GM19351 (cell line): Measurements from ENCODE around the gene EFHD1.
"Not testable (repeated sequence)": the region's sequence is repeated elsewhere in the genome, so short reads cannot be mapped to it uniquely, and the experiment has no call there.

Experiments used
- ATAC-seq: cut with Tn5 transposase; IDR thresholded peaks from one replicate; pipeline ENCODE4 v1.9.1; 2021; ENCODE audit warnings: mild to moderate bottlenecking, moderate library complexity; ENCODE audit not compliant: unreplicated experiment

Gene EFHD1

DNA sequence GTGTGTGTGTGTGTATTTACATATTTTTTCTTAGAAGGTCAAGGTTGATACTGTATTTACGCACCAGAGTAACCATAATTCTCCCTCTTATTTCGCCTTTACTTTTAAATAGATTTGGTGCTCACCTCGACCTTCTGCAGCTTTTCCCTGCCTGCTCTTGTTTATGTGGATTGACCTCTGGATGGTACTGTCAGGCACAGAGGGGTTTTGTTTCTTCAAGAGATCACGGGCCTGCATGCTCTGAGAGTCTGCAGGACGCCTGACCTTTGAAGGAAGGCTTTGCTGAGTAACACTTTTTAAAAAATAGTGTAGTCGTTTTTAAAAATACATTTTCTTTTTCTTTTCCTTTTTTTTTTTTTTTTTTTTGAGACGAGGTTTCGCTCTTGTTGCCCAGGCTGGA, 18.1 kb upstream of the EFHD1 start:
- ATAC-seq: no peak

DNA sequence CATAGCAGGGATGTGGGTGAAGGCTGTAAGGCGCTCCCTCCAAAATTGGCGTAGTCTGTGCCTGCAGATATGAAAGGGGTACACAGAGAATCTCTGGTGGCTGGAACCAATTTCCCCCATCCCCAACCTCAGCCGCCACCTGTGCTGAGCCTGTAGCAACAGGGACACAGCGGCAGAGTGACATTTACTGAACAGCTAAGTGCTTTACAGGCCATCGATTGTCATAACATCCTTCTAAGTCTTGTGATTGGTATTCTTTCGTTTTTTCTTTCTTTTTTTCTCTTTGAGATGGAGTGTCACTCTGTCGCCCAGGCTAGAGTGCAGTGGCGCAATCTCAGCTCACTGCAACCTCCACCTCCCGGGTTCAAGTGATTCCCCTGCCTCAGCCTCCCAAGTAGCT, 12.2 kb upstream of the EFHD1 start:
- no peak for ATAC-seq

DNA sequence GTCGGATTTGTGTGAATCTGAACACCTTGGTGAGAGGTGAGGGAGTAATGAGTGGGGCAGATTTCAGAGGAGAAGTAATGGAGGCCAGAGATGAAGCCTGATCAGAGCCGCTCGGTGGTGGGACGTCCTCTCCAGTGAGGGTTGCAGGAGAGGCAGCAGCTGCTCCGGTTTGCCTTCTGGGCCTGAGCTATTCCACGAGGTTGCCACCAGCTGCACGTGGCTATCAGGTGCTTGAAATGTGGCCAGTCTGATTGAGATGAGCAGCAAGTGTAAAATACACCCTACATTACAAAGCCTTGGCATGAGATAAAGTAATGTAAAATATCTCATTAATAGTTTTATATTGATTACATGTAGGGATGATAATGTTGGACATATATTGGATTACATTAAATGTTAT, 10.8 kb upstream of the EFHD1 start:
- ATAC-seq: no peak

DNA sequence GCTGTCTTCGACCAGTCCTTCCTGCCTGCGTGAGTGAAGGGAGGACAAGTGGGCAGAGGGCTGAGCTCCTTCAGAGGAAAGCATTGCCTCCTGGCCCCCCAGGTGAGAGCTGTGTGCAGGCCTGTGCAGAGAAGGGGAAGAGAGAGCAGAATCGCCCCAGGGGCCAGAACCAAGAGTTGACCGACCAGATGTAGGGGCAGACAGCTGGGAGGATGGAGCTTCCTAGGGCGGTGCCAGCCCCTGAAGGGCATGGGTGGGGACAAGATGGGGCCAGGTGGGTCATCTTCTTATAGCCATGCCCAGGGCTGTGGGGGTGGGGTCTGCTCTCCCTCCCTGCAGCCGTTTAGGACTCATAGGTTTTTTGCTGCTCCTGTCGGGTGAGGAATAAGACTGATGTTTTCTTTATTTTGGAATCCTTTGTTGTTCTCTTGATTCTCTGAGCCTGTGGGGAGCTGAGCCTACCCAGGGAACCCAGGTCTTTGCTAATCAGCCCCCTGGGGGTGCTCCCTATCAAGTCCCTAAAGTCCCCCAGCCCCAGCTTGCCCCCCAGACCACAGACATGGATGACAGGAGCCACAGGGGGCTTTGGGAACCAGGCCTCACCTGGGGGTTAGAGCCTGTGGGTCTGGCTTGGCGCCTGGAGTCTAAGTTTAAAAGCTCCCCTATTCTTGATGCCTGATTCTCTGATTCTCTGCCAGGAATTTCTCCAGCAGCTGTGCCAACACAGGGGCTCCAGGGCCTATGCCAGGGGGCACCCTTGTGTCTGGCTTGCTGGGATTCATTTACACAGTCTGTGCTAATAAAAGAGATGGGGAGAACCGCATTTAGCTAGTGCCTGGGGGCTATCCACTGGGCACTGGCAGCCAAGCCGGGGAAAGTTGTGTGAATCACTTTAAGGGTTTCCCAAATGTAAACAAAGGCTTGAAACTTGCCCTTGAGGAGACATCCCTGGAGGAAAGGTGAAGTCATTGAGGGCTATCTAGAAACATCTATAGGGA, 9.3 kb upstream of the EFHD1 start:
- ATAC-seq: no peak

DNA sequence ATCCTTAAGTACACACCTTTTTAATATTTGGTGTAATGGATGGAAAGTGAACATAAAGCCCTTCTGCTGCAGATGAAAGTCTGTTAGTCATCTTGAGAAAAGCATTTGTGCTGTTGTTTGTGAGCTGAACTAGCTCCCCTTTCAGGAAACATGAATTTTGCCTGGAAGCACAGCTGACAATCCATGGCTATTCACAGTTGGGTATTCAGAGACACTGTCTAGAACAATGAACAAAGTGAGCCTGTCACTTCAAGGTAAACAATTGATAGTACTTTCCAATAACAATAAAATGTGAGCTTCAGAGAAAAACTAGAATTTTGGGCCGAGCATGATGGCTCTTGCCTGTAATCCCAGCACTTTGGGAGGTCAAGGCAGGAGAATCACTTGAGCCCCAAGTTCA, 6.8 kb upstream of the EFHD1 start:
- no peak for ATAC-seq

DNA sequence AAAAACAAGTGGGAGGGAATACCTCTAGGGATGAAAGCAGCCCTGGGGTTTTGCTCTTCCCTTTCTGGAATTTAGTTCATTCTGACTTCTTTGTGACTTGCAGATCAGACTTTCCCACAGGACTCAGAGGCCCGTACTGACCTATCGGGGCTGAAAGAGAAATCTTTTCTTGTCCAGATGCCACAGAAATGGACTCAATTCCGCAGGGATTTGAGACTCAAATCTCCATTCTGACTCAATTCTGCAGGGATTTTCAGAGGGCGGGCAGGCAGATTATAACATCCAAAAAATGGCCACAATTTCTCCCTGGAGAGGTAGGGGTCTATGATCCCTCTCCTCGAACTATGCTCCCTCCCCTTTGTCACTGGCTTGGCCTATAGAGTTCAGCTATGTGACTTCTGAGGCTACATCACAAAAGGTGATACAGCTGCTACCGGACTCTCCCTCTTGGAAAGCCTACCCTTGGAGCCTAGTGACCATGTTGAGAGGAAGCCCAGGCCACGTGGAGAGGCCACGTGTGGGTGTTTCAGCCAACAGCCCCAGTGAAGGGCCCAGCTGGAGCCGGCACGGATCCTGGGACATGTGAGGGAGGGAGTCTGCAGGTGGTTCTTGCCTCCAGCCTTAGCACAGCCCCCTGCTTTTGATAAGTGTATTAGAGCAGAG, 4.8 kb upstream of the EFHD1 start:
- no peak for ATAC-seq

DNA sequence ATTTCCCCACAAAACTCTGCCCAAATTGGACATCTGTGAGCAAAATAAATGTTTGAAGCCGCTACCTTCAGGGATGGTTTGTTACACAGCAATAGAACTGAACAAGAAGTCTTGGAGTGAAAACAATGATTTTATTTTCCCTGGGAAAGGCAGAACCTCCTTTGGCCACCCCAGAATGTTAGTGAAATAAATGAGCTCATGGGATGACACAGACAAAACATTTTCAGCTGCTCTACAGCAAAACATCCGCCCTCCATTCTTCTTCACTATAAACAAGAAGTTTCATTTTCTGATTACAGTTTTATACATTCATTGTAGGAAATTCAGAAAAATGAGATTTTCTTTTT, 4.3 kb upstream of the EFHD1 start:
- ATAC-seq: no peak

DNA sequence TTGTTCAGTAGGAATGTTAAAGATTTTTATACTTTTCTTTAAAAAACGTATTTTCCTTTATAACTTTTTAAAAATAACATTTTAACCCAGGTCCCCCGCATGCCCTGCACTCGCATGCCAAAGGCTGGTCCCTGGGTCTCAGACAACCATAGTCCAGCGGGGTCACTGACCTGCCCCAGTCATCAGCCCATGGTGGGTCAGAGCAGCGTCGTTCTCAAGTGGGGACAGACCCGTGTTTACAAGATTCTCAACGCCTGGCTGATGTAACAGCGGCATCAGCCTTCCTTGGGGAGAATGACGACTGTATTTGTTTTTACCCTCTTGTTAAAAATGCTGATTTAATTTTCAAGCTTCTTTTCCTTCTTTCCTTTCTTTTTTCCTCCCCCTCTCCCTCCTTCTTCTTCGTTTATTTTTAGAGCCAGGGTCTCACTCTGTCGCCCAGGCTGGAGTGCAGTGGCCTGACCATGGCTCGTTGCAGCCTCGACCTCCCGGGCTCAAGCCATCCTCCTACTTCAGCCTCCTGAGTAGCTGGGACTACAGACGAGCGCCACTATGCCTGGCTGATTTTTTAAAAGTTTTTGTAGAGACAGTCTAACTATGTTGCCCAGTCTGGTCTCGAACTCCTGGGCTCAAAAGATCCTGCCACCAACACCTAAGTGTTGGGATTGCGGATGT, 1.0 kb upstream of the EFHD1 start:
- ATAC-seq: no peak

DNA sequence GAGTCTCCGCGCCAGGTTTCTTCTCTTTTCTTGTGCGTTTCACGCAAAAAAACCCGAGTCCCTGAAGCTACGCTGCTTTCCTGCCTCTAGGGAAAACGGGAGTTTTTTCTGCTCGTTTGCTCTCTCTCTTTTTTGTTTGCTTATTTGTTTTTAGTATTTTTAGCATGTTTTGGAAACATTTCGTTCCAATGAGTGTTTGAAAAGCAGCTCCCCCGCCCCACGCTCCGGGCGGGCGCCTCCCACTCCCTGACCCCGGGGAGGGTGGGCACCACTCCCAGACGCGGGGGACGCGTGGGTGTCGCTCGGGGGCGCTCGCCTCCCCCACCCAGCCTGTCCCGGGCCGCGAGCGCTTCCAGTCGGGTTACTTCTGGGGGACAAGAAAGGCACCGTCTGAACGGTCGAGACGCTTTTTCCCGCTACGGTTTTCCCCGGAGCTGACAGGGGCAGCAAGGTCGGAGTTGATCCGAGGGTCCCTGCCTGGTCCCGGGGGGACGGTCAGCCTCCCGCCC, 446 bp upstream of the EFHD1 start:
- ATAC-seq: no peak

DNA sequence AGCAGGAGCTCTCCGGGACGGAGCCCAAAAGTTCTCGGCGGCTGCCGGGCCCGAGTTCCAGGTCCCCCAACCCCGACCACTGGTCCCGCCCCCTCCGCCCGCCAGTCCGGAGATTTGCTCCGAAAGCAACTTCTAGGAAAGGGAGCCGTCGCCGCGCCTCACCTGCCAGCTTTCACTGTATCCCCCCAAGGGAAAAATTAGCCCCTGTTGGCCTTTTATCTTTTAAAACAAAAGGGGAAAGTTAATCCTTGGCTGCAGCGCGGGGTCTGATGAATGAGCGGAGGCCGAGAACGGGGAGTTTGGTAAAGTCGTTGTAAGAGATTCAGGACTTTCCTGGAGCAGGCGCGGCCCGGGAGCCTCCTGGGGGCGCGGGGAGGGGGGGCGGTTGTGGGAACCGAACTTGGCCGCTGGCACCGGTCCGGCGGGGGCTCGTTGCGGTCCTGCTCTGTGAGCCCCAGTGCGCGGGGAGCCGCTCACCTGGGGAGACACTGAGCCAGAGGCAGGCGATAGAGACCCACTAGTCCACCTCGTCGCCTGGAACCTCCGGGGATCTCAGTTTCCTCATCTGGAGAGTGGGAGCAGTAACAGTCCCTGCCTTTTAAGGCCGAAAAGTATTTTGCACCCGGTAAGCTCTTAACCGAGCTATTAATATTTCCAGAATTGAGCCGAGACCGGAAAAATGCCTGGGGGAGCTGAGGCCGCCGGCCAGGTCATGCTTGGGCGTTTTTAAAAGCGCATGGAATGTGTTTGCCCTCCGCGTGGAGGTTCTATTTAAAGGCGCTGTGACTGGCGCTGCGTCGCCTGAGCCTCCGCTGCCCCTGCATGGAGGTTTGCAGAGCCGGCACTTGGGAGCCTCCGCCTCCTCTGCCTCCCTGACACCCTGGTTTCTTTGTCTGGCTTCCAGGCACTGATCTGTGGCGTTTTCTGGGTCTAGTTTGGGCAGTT, 1.1 kb downstream of the EFHD1 start:
- no peak for ATAC-seq

DNA sequence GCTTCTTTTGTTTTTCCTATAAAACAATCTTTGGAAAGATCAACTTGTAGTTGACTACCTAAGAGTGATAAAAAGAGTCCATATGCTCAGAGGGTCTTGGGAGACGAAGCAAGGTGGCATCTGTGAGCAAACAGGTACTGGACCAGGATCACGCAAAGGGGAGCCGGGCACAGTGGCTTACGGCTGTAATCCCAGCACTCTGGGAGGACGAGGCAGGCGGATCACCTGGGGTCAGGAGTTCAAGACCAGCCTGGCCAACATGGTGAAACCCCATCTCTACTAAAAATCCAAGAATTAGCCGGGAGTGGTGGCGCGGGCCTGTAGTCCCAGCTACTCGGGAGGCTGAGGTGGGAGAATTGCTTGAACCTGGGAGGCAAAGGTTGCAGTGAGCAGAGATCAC, 2.0 kb downstream of the EFHD1 start:
- ATAC-seq: not testable (repeated sequence)

DNA sequence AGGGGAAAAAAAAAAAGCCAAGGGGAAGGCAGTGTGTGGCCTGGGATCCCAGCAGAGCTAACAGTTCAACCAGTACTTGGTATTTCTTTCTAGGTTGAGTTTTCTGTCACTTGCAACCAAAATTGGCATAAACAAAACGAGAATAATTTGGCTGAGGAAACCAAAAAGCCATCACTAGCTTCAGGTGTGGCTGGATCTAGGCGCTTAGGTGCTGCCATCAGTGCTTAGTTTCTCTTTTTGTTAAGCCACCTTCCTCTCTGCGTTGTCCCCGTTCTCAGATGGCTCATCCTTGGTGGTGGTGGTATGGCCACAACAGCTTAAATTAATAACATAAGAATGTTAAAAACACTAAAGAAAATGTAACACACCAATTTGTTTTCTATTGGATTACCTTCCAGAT, 2.4 kb downstream of the EFHD1 start:
- no peak for ATAC-seq

DNA sequence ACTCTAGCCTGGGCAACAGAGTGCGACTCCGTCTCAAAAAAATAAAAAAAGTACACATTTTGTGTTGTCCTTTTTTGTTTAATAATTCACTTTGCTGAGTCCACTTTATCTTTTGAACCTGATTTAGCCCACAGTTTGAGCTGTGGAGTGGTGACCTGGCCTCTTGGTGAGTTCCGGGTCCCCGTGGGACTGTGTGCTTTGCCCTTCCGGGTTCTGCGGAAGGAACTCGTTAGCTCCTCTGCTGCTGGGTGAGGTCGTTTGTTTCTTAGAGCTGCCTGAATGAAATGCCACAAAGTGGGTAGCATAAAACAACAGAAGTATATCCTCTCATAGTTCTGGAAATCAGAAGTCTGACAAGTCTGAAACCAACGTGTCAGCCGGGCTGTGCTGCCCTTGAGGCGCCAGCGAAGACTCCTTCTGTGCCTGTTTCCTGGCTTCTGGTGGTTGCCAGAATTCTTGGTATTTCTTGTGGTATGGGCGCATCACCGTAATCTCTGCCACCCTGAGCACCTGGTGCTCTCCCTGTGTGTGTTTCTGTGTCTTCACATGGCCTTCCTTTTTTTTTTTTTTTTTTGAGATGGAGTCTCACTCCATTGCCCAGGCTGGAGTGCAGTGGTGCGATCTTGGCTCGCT, 3.5 kb downstream of the EFHD1 start:
- ATAC-seq: no peak

DNA sequence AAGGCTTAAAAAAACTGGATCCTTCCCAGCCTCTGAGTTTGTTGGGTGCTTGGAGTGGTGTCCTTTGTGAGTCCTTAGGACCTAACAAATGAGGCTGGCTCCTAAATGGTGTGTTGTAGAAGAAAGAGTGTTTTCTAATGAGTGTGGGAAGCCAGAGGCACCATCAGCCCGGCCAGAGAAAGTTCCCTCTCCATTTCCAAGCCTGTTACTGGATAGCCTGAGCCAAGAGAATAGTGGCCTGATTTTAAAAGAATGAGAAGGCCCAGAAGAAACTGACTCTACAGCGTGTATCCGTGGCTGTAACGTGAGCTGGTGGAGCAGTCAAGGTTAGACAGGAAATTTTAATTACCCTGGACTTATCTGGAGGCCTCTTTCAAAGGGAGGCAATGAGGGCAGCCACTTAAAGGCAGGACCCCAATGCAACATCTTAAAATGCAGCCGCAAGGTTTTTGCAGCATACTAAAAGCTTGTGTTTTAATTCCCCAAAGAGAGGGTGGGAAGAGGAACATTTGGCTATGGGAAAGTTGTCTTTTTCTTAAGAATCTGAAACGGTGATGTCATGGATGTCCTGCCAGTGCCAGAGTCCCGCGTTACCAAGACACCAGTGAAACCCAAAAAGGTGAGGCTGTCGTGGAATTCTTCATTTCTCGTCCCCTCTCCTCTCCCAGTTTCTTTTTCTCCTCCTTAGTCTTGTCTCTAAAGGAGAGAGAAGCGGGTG, 4.6 kb downstream of the EFHD1 start:
- ATAC-seq: no peak

DNA sequence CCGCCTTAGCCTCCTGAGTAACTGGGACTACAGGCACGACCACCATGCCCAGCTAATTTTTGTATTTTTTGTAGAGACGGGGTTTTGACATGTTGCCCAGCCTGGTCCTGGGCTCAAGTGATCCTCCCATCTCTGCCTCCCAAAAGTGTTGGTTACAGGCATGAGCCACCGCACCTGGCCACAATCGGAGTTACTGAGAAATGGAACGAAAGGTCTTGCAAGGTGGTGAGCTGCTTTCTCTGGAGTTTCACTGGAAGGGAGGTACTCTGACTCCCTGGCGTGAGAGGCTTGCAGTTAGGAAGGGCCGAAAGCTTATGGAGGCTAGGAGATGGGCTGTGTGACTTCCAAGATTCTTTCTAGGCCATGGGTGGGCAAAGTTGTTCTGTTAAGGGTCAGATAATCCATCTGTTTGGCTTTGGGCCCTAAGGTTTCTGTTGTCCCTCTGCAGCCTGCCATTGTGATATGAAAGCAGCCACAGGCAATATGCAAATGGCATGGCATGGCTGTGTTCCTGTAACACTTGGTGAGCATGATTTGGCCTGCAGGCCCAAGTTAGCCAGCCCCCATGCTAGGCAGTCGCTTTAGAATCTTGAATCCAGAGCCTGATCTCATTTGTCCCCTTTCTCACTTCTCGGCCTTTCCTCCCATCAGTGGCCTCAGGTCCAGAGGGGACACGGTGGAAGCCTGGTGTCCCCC, 7.9 kb downstream of the EFHD1 start:
- ATAC-seq: no peak

DNA sequence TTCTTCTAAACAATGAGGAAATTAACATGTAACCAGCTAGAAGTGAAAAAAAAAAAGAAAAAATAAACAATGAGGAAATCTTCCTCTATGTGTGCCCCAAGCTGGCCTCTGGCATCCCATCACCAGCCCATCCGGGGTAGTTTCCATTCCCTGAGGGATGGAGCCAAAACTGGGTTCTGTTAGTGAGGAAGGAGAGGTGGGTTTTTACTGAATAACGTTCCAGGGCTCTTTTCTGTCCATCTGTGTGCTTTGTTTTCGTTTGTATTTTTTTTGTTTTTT, 9.7 kb downstream of the EFHD1 start:
- ATAC-seq: no peak

DNA sequence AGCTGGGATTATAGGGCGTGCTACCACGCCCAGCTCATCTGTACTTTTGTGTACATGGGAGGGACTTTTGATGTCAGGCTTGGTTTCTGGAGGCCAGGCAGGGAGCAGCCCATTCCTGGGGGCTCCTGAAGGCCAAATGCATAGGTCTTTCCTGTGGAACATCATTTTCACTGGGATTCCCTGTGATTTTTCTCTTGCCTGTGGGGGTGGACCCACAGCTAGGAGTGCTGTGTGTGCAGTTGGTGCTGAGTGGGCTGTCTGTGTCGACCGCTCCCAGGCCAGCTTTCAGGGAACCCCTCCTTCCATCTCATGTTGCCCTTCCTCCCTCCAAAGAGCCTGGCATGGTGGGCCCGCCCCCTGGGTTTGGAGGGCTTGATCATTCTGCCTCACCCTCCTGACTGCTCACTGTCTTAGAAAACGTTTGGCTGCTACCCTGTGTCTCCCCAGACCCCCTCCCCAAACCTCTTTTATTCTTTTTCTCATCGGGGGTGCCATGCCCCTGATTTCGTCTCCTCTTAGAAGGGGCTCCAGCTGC, 10.5 kb downstream of the EFHD1 start:
- no peak for ATAC-seq

DNA sequence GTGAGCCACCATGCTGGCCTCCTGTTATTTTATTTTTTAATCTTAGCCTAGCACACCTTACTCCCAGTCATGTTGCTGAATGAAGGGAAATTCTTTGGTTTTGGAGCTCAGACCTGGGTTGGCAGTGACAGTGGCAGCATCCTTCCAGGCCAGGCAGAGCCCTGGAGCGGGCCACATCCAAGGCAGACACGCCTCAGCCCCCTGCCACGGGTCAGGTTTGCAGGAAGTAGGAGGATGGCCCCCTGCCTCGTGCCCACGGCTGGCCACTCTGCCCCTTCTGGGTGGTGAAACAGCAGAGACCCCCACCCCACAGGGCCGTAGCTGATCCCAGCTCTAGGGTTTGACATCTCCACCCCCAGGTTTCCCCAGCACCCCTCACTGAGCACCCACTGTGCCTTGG, 11.7 kb downstream of the EFHD1 start:
- no peak for ATAC-seq

DNA sequence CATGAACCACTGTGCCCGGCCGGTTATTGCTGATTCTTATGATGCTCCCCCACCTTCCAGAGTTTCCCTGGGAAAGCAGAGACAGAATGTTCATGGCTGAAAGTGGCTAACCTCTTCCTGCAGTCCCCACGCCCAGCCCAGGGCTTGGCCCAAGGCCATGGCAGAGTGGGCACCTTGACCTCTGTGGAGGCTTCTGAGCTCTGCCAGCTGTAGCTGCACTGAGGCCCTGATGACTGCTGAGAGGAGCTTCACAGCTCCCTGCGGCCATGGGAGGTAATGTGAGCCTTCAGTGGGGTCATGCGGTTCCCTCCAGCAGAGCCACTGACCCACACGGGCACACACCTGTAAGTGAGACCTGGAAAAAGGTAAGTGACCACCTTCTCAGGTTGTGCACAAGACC, 13.3 kb downstream of the EFHD1 start:
- ATAC-seq: no peak
